GM21529 (cell line): ENCODE results near the gene ATP6AP2.
"Not testable (repeated sequence)": the region's sequence is repeated elsewhere in the genome, so short reads cannot be mapped to it uniquely, and the experiment has no call there.

ENCODE experiments used
- ATAC-seq: cut with Tn5 transposase; IDR thresholded peaks from one replicate; pipeline ENCODE4 v1.9.1; 2021; ENCODE audit not compliant: unreplicated experiment

Gene ATP6AP2

DNA sequence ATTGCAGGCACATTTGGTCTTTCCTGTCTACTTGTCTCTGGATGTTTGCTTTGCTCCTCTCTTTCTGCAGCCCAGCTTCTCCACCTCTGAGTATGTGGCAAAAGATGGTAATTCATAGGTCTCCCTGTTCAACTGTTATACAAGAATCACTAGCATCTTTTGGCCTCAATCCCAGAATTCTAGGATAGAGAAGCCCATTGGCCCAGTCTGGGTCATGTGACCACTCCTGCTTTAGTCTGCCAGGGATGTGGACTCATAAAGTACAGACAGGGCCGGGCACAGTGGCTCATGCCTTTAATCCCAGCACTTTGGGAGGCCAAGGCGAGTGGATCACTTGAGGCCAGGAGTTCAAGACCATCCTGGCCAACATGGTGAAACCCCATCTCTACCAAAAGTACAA is 5.4 kb upstream of the ATP6AP2 start:
- ATAC-seq = not testable (repeated sequence)

DNA sequence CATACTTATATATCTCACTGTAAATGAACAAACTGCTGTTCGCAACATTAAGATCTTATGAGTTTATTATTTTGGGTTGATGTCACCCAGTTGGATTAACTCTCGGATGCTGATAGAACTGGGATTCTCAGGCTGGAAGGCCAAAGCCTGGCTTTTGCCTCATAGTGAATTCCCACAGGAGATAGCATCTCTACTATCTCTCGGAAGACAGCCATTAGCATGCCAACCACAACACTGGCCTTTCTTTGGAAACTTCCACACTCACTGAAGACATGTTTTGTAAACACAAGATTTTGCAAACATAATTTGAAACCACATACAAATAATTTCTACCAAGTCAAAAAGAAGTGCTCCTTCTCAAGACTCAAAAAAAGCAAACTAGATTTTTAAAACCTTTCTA is 4.5 kb upstream of the ATP6AP2 start:
- no peak for ATAC-seq

DNA sequence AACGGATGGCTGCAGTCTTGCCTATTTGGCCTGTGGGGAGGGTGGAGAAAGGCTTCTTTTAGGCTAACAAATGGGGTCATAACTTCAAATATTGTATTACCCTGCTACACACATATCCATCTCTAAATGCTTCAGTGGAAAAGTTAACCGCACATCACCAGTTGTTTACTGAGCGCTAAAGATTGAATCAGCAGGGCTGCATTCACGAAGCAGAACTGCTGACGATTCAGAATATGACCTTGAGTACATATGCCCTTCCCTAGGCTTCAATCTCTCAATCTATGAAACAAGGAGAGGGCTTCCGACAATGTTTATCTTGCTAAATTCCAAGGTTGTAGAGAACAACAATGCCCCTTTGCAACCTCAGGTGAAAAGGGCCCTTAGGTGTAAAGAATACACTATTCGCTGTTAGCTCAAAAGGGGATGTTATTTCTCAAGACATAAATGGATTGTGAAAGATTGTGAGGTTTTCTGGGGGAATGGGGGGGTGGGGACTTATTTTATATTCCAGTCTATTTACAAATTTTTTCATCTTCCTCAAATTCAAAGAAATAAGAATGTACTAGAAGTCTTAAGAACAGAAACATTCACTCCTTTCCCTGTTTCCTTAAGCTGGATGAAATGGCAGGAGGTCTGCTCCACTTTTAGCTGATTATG is 2.6 kb upstream of the ATP6AP2 start:
- no peak for ATAC-seq

DNA sequence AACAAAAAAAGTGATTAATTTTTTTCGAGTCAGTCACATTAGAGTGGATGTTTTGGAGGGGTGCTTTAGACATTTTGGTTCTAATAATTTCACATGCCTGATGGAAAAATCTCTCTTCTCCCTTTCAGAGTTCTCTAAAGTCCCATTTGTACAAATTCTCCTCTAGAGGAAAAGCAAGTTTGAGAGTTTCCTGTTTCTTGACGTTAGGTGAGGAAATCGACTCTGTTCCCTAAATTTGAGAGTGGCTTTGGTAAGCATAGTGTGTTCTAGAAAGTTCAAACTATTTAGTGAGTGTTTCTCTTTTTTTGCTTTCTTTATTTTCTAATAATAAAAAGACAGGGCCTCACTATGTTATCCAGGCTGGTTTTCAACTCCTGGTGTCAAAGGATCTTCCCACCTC is 1.6 kb upstream of the ATP6AP2 start:
- no peak for ATAC-seq

DNA sequence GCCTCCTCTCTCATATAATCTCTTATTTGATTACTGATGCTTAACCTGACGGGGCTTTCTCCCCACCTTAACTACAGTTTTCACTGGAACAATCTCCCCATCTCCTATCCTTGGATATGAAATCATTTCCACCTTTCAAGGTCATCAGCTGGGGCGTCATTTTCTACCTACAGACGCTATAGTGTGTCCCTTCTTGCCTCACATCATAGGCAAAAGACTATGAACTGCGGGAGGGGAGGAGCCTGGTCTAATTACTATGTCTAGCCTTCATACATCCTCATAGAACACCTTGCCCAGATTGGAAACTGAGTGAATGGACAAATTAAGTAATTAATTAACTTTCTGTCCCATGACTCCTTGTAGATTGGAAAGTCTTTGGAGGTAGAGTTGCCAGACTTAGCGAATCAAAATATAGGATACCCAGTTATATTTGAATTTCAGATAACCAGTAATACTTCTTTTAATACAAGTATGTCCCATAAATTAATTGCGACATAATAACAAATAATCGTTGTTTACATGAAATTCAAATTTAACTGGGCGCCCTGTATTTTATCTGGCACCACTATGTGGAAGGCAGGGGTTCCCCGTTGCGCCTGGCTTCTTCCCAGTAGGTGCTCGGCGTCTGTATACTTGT is 752 bp upstream of the ATP6AP2 start:
- peak; percentile 51 for ATAC-seq

DNA sequence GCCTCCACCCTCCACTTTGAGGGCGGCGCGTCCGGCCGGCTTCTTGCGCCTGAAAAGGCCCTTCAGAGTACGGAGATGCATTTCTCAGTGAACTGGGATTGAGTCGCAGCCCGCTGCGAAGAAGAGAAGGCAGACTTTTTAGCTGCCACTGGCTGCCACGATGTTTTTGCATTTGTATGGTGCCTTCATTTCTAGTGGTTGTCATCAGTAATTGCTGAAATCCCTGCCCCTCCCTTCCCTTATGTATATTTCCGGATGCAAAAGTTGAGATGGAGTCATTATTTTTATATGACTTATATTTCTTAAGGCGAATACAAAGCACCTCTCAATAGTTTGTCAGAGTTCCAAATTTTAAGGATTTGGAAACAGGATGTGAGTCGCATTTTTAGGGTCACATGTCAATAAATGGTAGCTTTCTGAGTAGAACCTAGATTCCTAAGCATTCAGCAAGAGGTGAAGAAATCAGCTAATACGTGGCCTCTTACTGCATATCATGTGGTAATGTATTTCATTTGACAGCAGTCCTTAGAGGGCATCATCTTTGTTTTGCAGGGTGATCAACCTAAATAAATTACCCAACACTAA is 658 bp downstream of the ATP6AP2 start:
- ATAC-seq = no peak

DNA sequence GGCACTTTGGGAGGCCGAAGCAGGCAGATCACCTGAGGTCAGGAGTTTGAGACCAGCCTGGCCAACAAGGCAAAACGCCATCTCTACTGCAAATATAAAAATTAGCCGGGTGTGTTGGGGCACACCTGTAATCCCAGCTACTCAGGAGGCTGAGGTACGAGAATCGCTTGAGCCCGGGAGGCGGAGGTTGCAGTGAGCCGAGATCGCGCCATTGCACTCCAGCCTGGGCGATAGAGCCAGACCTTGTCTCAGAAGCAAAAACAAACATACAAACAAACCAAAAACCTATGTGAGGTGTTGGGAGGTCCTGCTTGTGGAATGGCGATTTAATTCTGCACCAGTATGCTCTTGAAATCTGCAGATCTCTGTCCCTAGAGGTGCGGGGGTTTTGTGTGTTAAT is 1.4 kb downstream of the ATP6AP2 start:
- not testable (repeated sequence) for ATAC-seq

DNA sequence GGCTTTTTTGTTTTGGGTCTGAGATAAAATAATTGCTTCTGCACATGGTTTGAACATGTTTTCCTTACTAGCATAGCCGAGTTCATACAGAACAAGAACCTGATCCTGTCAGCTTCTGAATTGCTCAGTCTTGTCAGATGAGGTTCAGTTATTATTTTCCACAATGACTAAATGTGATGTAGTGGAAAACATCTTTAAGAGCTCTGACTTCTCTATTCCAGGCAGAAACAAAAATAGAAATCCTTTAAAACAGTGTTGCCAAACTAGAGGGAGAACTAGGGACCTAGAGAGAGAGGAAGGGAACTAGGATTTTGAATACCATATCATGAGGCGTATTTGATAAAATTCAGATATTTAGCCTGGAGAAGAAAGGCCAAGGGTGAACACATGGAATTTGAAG is 2.0 kb downstream of the ATP6AP2 start:
- no peak for ATAC-seq

DNA sequence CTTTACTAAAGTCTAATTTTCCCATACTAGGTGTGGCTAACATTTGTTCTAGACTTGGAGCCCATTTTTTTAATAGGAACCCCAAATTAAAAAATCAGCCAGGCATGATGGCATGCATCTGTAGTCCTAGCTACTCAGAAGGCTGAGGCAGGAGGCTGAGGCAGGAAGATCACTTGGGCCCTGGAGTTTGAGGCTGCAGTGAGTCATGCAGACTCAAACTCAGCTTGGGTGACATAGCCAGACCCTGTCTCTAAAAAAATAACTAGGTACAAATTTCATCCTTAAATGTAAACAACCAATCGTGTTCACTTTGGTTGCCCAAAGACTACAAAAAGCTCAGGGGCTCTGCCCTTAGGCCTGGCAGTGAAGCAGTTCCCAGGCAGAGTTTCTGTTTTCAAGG is 6.9 kb downstream of the ATP6AP2 start:
- not testable (repeated sequence) for ATAC-seq

DNA sequence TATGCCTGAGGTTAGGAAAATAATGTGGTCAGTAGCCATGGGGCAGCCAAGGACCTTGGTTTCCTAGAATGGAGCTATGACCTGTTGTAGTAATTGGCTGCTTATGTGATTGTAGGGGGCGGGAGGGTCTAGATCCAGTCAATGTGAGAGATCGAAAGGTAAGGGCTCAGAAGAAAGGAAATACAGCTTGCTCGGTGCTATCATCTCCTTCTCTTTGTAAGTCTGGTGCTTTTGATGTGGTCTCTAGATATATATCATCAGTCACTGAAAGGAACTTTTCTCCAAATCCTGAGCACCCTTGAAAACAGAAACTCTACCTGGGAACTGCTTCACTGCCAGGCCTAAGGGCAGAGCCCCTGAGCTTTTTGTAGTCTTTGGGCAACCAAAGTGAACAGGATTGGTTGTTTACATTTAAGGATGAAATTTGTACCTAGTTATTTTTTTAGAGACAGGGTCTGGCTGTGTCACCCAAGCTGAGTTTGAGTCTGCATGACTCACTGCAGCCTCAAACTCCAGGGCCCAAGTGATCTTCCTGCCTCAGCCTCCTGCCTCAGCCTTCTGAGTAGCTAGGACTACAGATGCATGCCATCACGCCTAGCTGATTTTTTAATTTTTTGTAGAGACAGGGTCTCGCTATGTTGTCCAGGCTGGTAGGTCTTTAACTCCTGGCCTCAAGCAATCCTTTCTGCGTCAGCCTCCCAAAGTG is 9.0 kb downstream of the ATP6AP2 start:
- not testable (repeated sequence) for ATAC-seq

DNA sequence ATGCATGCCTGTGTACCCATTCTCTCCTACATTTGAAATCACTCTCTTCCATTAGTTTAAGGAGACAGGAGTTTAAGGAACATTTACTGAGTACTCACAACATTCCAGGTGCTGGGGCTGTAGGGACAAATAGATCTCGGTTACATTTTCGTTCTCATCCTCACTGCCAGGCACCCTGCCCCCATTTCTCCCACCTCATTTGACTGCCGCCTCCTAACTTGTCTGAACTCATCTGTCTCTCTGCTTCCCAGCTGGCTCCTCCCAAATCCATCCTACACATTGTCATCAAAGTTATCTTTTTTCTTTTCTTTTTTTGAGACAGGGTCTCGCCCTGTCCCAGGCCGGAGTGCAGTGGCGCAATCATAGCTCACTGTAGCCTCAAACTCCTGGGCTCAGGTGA is 22.7 kb downstream of the ATP6AP2 start:
- no peak for ATAC-seq

DNA sequence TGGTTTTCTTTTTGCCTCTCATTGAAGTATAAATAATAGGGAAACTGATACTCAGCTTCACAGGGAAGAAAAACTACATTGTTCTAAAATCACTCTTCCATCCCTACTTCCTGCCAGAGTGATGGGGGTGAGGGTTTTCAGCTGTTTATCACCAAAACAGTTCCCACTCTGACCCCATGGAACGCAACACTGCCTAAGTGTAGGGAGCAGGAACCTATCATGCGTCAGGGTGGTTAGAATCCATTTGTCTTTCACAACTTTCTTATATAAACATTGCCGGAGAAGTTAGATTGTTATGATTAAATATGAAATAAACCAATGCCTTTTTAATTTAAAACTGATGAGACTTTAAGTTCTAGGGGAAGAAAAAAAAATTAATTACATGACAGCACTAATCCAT is 26.6 kb downstream of the ATP6AP2 start:
- ATAC-seq = no peak

DNA sequence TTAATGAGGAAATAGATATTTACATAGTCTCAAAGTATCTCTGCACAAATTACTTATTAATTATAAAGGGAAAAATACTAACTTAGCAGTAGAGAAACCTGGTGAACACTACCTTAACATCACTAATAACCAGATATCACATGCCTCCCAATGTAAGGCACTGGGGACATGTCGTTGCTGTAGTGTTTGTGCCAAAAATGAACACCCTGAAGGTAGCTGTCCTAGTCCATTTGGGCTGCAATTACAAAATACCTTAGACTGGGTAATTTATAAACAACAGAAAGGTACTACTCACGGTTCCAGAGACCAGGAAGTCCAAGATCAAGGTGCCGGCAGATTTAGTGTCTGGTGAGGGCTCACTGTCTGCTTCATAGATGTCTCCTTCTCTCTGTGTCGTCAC is 31.7 kb downstream of the ATP6AP2 start:
- no peak for ATAC-seq

DNA sequence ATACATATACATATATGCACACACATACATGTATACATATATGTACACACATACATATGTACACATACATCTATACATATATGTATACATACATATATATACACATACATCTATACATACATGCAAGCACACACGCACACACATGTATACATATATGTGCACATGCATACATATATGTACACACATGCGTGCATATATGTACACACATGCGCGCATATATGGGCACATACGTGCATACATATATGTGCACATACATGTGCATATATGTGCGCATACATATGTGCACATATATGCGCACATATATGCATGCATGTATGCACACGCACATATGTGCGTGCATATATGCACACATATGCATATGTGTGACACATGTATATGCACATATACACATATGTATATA is 35.2 kb downstream of the ATP6AP2 start:
- ATAC-seq = no peak

DNA sequence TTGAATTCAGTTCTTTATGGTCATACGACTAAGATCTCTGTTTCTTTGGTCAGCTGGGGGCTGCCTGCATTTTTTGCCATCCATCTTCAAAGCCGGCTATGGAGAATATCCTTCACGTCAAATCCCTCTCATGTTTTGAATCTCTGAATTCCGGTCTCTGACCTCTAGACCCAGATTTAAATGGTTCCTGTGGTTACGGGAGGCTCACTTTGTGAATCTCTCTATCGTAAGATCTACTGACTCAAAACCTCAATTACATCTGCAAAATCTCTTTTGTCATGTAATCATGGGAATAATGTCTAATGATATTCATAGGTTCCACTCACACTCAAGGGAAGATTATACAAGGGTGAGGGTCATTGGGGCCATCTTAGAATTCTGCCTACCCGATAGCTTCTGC is 36.8 kb downstream of the ATP6AP2 start:
- ATAC-seq = no peak

DNA sequence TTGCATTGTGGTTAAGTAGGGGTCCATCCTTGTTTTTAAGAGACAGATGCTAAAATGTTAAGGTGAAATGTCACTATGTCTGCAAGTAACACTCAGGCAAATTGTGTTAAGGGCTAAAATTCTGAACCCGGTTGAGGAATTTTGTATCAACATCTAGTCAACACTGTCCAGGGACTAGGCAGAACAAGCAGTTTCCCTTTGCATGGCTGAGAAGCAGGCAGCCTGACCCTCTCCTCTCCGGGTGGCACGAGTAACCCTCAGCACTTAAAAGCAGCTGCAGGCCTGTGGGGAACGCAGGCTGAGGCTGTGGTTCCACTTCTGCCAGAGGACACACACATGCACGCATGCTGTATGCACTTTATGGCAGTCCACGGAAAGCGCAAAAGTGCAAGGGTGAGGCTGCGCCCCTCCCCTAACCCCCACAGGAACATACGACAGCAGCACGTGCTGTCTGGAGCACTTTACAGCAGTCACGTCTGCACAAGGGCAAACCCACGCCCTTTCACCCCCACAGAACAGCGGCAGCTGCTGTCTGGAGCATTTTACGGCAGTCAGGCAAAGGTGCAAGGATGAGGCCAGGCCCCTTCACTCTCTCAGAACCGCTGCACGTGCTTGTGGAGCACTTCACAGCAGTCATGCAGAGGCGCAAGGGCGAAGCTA is 41.8 kb downstream of the ATP6AP2 start:
- ATAC-seq = no peak

DNA sequence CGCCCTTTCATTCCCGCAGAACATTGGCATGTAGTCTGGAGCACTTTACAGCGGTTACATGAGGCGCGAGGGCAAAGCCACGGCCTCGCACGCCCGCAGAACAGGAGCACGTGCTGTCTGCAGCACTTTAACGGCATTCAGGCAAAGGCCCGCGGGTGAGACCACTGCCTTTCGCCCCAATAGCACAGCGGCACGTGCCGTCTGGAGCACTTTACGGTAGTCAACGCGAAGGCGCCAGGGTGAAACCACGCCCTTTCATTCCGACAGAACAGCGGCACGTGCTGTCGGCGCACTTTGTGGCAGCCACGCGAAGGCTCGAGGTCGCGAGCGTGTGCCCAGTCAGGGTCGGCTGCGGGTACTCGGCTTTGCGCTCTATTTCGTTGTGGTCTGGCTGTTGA is 42.4 kb downstream of the ATP6AP2 start, which contains the start of gene MPC1L:
Gene MPC1L, plus strand, starts transcription at position 290 of the 398 bp plus-strand sequence. CDS start 138 bp downstream, outside the sequence.
- no peak for ATAC-seq

DNA sequence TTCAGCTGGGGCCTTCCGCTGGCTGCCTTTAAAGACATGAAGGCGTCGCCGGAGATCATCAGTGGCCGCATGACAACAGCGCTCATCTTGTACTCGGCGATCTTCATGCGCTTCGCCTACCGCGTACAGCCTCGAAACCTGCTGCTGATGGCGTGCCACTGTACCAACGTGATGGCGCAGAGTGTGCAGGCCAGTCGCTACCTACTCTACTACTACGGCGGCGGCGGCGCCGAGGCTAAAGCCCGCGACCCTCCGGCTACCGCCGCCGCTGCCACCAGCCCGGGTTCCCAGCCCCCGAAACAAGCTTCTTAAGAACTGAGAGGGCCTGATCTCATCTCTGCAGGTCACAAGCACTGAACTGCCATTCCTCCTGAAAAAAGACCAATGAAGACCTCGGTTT is 42.9 kb downstream of the ATP6AP2 start:
- no peak for ATAC-seq

DNA sequence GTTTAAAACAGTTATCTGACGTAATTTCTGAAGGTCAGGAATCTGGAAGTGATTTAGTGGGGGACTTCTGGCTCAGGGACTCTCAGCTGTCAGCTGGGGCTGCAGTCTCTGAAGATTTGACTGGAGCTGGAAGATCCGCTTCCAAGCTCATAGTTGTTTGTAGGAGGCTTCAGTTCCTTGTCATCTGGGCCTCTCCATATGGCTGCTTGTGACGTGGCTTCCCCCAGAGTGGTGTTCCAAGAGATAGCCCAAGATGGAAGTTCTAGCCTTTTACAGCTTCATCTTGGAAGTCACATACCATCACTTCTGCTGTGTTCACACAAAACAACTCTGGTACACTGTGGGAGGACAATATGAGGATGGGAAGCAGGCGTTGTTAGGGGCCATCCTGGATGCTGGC is 44.5 kb downstream of the ATP6AP2 start:
- no peak for ATAC-seq

DNA sequence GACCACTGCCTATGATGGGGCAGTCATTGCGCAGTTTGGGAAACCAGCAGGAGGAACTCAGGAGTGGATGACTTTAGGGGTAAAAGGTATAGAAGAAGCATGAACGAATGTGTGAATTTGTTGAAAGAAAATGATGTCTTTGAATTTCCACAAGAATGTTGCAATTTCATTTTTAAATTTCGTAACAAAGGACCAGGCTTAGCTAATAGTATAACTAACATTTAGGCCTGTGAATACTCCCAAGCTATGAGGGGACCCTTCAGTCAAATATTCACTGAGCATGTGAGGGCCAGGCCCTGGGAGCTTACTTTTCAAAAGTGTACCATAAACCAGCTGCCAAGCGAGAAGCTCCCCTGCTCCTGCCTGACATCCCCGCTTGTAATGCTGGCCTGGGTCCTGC is 47.7 kb downstream of the ATP6AP2 start:
- ATAC-seq = no peak

DNA sequence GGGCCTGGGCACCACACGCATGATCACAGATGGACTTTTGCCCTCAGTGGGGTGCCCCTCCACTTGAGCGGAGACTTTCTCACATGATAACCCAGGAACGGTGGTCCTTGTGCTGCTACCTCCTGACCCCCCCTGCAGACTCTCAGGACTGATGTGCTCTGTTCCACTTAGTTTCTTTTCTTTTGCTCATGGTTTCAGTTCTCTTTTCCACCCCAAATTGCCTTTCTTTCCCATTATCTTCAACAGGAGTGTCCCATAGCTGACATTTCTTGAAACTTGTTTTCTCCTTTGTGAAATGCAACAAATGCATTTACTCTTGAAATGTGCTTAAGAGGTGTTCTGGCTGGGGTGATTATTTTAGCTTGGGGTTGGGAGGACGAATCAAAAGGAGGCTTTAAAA is 51.4 kb downstream of the ATP6AP2 start:
- no peak for ATAC-seq
